ENCODE measurements around the gene RNF123.

The RNF123 gene

DNA sequence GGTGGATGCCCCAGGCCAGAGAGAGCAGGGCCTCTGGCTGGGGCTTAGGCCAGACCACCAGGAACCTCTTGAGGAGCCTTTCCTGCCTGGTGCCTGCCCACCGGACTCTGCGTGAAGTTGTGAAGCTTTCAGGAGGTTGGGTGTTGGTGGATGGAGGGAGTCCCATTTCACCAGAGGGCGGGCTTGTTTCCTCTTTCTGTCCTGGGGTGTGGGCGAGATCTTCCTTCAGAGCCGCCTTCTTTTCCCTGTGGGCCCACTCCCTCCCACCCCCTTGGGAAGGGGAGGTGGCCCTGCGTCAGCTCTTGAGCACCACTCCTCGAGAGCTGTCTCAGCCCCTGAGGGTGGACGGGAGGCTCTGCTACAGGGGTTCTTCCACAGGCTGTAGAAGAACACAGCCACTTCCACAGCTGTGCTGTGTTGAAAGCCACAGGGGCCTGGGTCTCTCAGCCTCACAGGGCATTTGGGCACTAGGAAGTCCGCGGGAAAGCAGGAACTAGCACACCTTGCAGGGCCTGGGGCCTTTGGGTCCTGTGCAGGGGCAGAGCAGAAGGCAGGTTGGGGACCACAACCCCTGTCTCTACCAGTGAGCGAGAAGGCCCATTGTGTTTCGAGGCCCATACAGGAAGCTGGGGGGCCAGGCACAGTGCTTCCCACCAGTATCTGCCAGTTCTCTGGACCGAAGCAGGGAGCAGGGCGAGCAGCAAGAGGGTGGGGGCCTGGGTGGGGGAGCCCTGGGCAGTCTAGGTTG is 28.0 kb downstream of the RNF123 start:
- Histone ChIP-seq H3K27me3 (ENCODE audit: insufficient read depth, low read length) (no peaks in the 10 kb centered on the region), H3K4me2 (ENCODE audit: low read length) (no peak overlapping the region), H3K4me3 (ENCODE audit: low read depth, low read length, poor library complexity, severe bottlenecking) (no peak overlapping the region), H3K9ac (ENCODE audit: low read length) (no peak overlapping the region), H3K9me2 (ENCODE audit: low read depth, low read length) (no peaks in the 10 kb centered on the region), H3F3A (ENCODE audit: insufficient read depth, low read length) (no peaks in the 10 kb centered on the region), H3K4me1 (ENCODE audit: insufficient read depth, low read length, severe bottlenecking) (peaks cover 3% of the 10 kb centered on the region), H3K79me2 (ENCODE audit: insufficient read depth, low read length) (no peaks in the 10 kb centered on the region), H2AFZ (ENCODE audit: low read length) (no peak overlapping the region), H3K9me3 (ENCODE audit: low read length) (no peaks in the 10 kb centered on the region), H3K36me3 (ENCODE audit: insufficient read depth, low read length) (peaks cover 42% of the 10 kb centered on the region), H3K27ac (ENCODE audit: low read depth, low read length, poor library complexity, severe bottlenecking) (no peak overlapping the region), H4K20me1 (ENCODE audit: insufficient read depth, low read length) (no peaks in the 10 kb centered on the region)
- TF ChIP-seq, protein P1, sequence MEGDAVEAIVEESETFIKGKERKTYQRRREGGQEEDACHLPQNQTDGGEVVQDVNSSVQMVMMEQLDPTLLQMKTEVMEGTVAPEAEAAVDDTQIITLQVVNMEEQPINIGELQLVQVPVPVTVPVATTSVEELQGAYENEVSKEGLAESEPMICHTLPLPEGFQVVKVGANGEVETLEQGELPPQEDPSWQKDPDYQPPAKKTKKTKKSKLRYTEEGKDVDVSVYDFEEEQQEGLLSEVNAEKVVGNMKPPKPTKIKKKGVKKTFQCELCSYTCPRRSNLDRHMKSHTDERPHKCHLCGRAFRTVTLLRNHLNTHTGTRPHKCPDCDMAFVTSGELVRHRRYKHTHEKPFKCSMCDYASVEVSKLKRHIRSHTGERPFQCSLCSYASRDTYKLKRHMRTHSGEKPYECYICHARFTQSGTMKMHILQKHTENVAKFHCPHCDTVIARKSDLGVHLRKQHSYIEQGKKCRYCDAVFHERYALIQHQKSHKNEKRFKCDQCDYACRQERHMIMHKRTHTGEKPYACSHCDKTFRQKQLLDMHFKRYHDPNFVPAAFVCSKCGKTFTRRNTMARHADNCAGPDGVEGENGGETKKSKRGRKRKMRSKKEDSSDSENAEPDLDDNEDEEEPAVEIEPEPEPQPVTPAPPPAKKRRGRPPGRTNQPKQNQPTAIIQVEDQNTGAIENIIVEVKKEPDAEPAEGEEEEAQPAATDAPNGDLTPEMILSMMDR (IDR thresholded peaks at IDR 0.05; ENCODE audit: low read length): no peak

DNA sequence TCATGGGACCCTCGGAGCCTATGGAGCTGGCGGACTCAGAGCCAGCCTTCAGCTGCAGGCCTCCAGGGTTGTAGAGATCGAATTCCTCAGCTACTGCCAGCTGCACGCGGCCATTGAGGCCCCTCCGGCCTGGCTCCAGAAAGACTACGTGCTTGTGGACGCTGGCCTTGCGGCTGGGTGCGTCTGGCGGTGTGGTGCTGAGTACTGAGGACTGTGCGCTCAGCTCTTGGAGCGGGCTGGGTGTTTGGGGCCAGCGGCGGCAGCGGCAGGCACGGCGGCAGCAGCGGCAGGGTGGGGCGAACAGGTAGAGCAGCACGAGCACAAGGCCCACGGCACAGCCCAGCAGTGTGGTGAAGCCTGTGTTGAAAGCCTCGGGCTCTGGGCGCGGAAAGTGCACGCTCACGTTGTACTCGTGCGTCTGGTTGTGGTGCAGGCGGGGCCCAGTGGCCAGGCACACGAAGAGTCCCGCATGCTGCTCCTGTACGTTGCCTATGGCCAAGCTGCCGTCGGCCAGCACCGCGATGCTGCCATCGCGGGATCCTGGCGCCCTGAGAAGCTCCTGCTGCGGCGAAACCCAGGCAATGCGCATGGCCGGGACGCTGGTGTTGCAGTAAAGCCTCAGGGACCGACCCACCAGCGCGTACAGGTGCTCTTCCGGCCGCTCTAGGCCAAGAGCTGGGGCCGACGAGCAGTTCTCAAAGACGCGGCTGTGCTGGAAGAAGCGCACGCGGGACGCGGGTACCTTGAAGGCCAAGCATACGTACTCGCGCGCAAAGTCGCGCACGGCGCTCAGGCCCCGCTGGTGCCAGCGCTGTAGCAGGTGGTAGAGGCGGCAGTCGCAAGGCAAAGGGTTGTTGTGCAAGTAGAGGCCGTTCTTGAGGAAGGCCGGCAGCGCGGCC is 28.9 kb downstream of the RNF123 start:
- no peak overlapping the region for H3K9ac ChIP-seq (ENCODE audit: low read length)
- no peak overlapping the region for H2AFZ ChIP-seq (ENCODE audit: low read length)
- no peaks in the 10 kb centered on the region for H4K20me1 ChIP-seq (ENCODE audit: insufficient read depth, low read length)
- no peak overlapping the region for H3K27ac ChIP-seq (ENCODE audit: low read depth, low read length, poor library complexity, severe bottlenecking)
- H3K4me3 ChIP-seq (ENCODE audit: low read depth, low read length, poor library complexity, severe bottlenecking): peak overlapping the region; percentile 56
- no peaks in the 10 kb centered on the region for H3K9me2 ChIP-seq (ENCODE audit: low read depth, low read length)
- TF ChIP-seq, protein P1 (IDR thresholded peaks at IDR 0.05; ENCODE audit: low read length): no peak
- no peak for TF ChIP-seq EZH2 (IDR thresholded peaks at IDR 0.05; ENCODE audit: borderline replicate concordance, low read length)
- H3K4me2 ChIP-seq (ENCODE audit: low read length): peak overlapping the region; percentile 60; the same call in 1 of the 2 replicates
- peaks cover 12% of the 10 kb centered on the region for H3K4me1 ChIP-seq (ENCODE audit: insufficient read depth, low read length, severe bottlenecking)
- H3K27me3 ChIP-seq (ENCODE audit: insufficient read depth, low read length): no peaks in the 10 kb centered on the region
- H3K79me2 ChIP-seq (ENCODE audit: insufficient read depth, low read length): no peaks in the 10 kb centered on the region
- H3K36me3 ChIP-seq (ENCODE audit: insufficient read depth, low read length): peaks cover 46% of the 10 kb centered on the region
- no peaks in the 10 kb centered on the region for H3K9me3 ChIP-seq (ENCODE audit: low read length)
- no peaks in the 10 kb centered on the region for H3F3A ChIP-seq (ENCODE audit: insufficient read depth, low read length)

DNA sequence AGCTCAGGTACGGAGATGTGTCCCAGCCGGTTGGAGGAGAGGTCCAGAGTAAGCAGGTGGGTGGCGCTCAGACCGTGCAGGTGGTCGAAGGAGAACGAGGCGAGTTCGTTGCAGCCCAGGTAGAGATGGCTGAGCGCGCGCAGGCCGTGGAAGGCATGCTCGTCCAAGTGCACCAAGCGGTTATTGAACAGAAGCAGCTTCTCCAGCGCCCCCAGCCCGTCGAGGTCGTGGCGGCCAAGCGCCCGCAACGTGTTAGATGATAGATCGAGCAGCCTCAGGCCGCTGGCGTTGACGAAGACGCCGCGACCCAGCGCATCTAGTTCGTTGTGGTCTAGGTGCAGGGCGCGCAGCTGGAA is 29.5 kb downstream of the RNF123 start:
- Histone ChIP-seq H3K9ac (ENCODE audit: low read length) (peak overlapping the region; percentile 30; the same call in 1 of the 2 replicates), H3K4me2 (ENCODE audit: low read length) (peak overlapping the region; percentile 60), H3K4me1 (ENCODE audit: insufficient read depth, low read length, severe bottlenecking) (peaks cover 12% of the 10 kb centered on the region), H4K20me1 (ENCODE audit: insufficient read depth, low read length) (no peaks in the 10 kb centered on the region), H3K79me2 (ENCODE audit: insufficient read depth, low read length) (no peaks in the 10 kb centered on the region), H2AFZ (ENCODE audit: low read length) (no peak overlapping the region), H3K36me3 (ENCODE audit: insufficient read depth, low read length) (peaks cover 46% of the 10 kb centered on the region), H3F3A (ENCODE audit: insufficient read depth, low read length) (no peaks in the 10 kb centered on the region), H3K27me3 (ENCODE audit: insufficient read depth, low read length) (no peaks in the 10 kb centered on the region), H3K27ac (ENCODE audit: low read depth, low read length, poor library complexity, severe bottlenecking) (no peak overlapping the region), H3K4me3 (ENCODE audit: low read depth, low read length, poor library complexity, severe bottlenecking) (peak overlapping the region; percentile 56), H3K9me2 (ENCODE audit: low read depth, low read length) (no peaks in the 10 kb centered on the region), H3K9me3 (ENCODE audit: low read length) (no peaks in the 10 kb centered on the region)
- no peak for TF ChIP-seq EZH2 (IDR thresholded peaks at IDR 0.05; ENCODE audit: borderline replicate concordance, low read length)
- TF ChIP-seq, protein P1 (IDR thresholded peaks at IDR 0.05; ENCODE audit: low read length): no peak

Data from OCI-LY1 (cell line).